Mammary epithelial cell (primary cell): ENCODE data around the gene ESPNL.

ENCODE experiments used
- CTCF ChIP-seq, 2 donors: IDR thresholded peaks in 1 of 2; conservative IDR thresholded peaks in 1 of 2; 2 replicates each; pipeline ENCODE4 v1.5.1; 2011 to 2012; ENCODE audit warnings: inconsistent platforms in 2 of 2, low read length in 2 of 2, mild to moderate bottlenecking in 2 of 2, control low read depth in 1 of 2, low read depth in 1 of 2; ENCODE audit not compliant: insufficient read depth in 1 of 2; ENCODE audit errors: extremely low read depth in 1 of 2
- EZH2 ChIP-seq: IDR thresholded peaks from 2 replicates; pipeline ENCODE4 v1.6.1; 2012; ENCODE audit warnings: low read length, inconsistent platforms, borderline replicate concordance

- no peak for TF ChIP-seq CTCF (conservative IDR thresholded peaks at IDR 0.05 in 1 of 2, IDR thresholded peaks at IDR 0.05 in 1 of 2; ENCODE audit: extremely low read depth in 1 of 2, insufficient read depth in 1 of 2, low read depth in 1 of 2, low read length in 2 of 2)
- TF ChIP-seq EZH2 = no peak
Measured at GRCh38 chr2:238171575-238172187, 71.5 kb downstream of the ESPNL start.
